MV-4-11 (cell line): Measurements from ENCODE around the gene ZC2HC1B.

Experiments
- DNase-seq: peaks from one replicate; lab custom pipeline; 2025; lab: John Stamatoyannopoulos, UW

The ZC2HC1B gene

GRCh38 chr6:143961886-143962878 is 97.9 kb downstream of the ZC2HC1B start:
- DNase-seq, result no peak

GRCh38 chr6:143963158-143963919 is 99.1 kb downstream of the ZC2HC1B start:
- no peak for DNase-seq

GRCh38 chr6:143964674-143965081 is 100.4 kb downstream of the ZC2HC1B start:
- no peak for DNase-seq

- peak; percentile 93 for DNase-seq
Measured at GRCh38 chr6:143965503-143966171, 101.4 kb downstream of the ZC2HC1B start.

- DNase-seq, result peak; percentile 48
Measured at GRCh38 chr6:143966312-143966711, 102.0 kb downstream of the ZC2HC1B start.

- peak; percentile 83 for DNase-seq
Measured at GRCh38 chr6:143967706-143968376, 103.6 kb downstream of the ZC2HC1B start.

GRCh38 chr6:143969077-143969476 is 104.8 kb downstream of the ZC2HC1B start:
- DNase-seq, result no peak

GRCh38 chr6:143970456-143971218 is 106.4 kb downstream of the ZC2HC1B start:
- no peak for DNase-seq

GRCh38 chr6:143971482-143972205 is 107.4 kb downstream of the ZC2HC1B start:
- no peak for DNase-seq

- no peak for DNase-seq
Measured at GRCh38 chr6:143973097-143973966, 109.1 kb downstream of the ZC2HC1B start.

GRCh38 chr6:143974089-143974488 is 109.8 kb downstream of the ZC2HC1B start:
- DNase-seq, result no peak

GRCh38 chr6:143976806-143977349 is 112.6 kb downstream of the ZC2HC1B start:
- no peak for DNase-seq

GRCh38 chr6:143980921-143981320 is 116.6 kb downstream of the ZC2HC1B start:
- DNase-seq, result no peak

GRCh38 chr6:143982968-143983367 is 118.7 kb downstream of the ZC2HC1B start:
- DNase-seq, result no peak

- DNase-seq, result no peak
Measured at GRCh38 chr6:143984666-143985065, 120.4 kb downstream of the ZC2HC1B start.

- no peak for DNase-seq
Measured at GRCh38 chr6:143986463-143987065, 122.3 kb downstream of the ZC2HC1B start.
